ENCODE results near the gene PRIM2.
"Not testable (repeated sequence)": the region's sequence is repeated elsewhere in the genome, so short reads cannot be mapped to it uniquely, and the experiment has no call there.

DNA sequence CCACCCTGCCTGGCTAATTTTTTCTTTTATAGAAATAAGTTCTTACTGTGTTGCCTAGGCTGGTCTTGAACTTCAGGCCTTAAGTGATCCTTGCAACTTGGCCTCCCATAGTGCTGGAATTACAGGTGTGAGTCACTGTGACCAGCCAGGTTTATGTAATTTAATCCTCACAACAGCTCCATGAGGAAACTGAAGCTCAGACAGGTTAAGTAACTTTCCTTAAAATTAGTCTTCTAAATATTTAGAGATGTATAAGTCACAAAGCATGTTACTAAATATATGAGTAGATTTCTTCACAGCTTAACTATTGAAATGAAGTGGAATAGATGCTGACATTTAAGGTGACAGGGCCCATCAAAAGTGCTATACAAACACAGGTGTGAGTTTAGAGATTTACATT is 30.2 kb downstream of the PRIM2 start:
- TF ChIP-seq, protein P1, sequence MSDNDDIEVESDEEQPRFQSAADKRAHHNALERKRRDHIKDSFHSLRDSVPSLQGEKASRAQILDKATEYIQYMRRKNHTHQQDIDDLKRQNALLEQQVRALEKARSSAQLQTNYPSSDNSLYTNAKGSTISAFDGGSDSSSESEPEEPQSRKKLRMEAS (IDR thresholded peaks at IDR 0.05; ENCODE audit: low read depth, low read length): not testable (repeated sequence)
- TF ChIP-seq, protein P2, sequence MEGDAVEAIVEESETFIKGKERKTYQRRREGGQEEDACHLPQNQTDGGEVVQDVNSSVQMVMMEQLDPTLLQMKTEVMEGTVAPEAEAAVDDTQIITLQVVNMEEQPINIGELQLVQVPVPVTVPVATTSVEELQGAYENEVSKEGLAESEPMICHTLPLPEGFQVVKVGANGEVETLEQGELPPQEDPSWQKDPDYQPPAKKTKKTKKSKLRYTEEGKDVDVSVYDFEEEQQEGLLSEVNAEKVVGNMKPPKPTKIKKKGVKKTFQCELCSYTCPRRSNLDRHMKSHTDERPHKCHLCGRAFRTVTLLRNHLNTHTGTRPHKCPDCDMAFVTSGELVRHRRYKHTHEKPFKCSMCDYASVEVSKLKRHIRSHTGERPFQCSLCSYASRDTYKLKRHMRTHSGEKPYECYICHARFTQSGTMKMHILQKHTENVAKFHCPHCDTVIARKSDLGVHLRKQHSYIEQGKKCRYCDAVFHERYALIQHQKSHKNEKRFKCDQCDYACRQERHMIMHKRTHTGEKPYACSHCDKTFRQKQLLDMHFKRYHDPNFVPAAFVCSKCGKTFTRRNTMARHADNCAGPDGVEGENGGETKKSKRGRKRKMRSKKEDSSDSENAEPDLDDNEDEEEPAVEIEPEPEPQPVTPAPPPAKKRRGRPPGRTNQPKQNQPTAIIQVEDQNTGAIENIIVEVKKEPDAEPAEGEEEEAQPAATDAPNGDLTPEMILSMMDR (IDR thresholded peaks at IDR 0.05; ENCODE audit: low read depth, low read length): not testable (repeated sequence)
- not testable (repeated sequence) for TF ChIP-seq POLR2A (IDR thresholded peaks at IDR 0.05; ENCODE audit: extremely low read depth, insufficient read length)

Data from NB4 (cell line).